HCT116 (cell line): ENCODE measurements around the gene LMAN2L. TPM values are rescaled to one million over a fixed set of nuclear protein-coding genes. Genes with fewer than 3 reads are reported as not detected.

ENCODE experiments used
- ATAC-seq: fragments of 200-7000 bp; cut with Tn5 transposase; 2 replicates; pipeline ENCODE4 v1.9.1; 2020; ENCODE audit warnings: mild to moderate bottlenecking, moderate library complexity
- BruUV-seq: library from RNA; stranded (reverse); fragments of 400-500 nt; replicated peaks from 2 replicates; lab custom pipeline; 2021; lab: Mats Ljungman, UMichigan
- CTCF ChIA-PET: fragments of 300-600 bp; sonication (Branson Sonifier 250); formaldehyde crosslinking; loops from one replicate; lab custom pipeline; 2021; ENCODE audit warnings: antibody characterized with exemption; lab: Charles Lee
- POLR2A ChIA-PET: fragments of 300-600, 350-600 bp; sonication (Branson Sonifier 250); formaldehyde crosslinking; loops from one replicate; lab custom pipeline; 2021; ENCODE audit warnings: antibody characterized with exemption; lab: Charles Lee
- RAD21 ChIA-PET, 2 experiments: fragments of 300-600 bp; sonication (Branson Sonifier 250); formaldehyde crosslinking; loops; one replicate each; lab custom pipeline; 2023; ENCODE audit warnings: low total read pairs in 2 of 2; ENCODE audit not compliant: uncharacterized antibody in 2 of 2, unreplicated experiment in 2 of 2, low non-redundant PET in 1 of 2; lab: Charles Lee
- DNase-seq: peaks from one replicate; pipeline ENCODE4 v3.0.0-alpha.2; 2010; ENCODE audit warnings: low read depth, low spot score
- H2AFZ ChIP-seq: fragments of 200-600 bp; shearing (Covaris generic), sonication (generic); 2 replicates; pipeline ENCODE4 v1.6.1; 2017; ENCODE audit warnings: low read depth, mixed run types, mixed read lengths, antibody characterized with exemption, low read length; ENCODE audit not compliant: poor library complexity, severe bottlenecking
- H3K27ac ChIP-seq: 2 replicates; pipeline ENCODE4 v1.5.1; 2012; ENCODE audit warnings: low read depth, low read length
- H3K27me3 ChIP-seq: fragments of 200-600 bp; sonication (generic); 2 replicates; pipeline ENCODE4 v1.6.1; 2016; ENCODE audit warnings: mixed run types, low read length, mixed read lengths; ENCODE audit not compliant: insufficient read depth
- H3K36me3 ChIP-seq, 2 experiments: fragments of 200-500 bp in 1 of 2; fragments of 200-600 bp in 1 of 2; sonication (Bioruptor generic) in 1 of 2; sonication (generic) in 1 of 2; 2 replicates each; pipeline versions ENCODE4 v1.5.1 to v1.6.1; 2014 to 2016; ENCODE audit warnings: low read length in 2 of 2, inconsistent platforms in 1 of 2, mixed read lengths in 1 of 2, mixed run types in 1 of 2; ENCODE audit not compliant: insufficient read depth in 2 of 2, control insufficient read depth in 1 of 2
- H3K4me1 ChIP-seq, 2 experiments: fragments of 200-600 bp in 1 of 2; sonication (generic) in 1 of 2; 2 replicates each; pipeline versions ENCODE4 v1.5.1 to v1.6.1; 2012 to 2017; ENCODE audit warnings: low read length in 2 of 2, inconsistent platforms in 1 of 2, mild to moderate bottlenecking in 1 of 2, mixed read lengths in 1 of 2, mixed run types in 1 of 2, moderate library complexity in 1 of 2; ENCODE audit not compliant: insufficient read depth in 2 of 2, control insufficient read depth in 1 of 2
- H3K4me2 ChIP-seq: fragments of 200-600 bp; sonication (generic); 2 replicates; pipeline ENCODE4 v1.6.1; 2017; ENCODE audit warnings: mixed run types, low read length, mixed read lengths
- H3K4me3 ChIP-seq, 2 experiments: fragments of 200-600 bp in 1 of 2; sonication (generic) in 1 of 2; replicated peaks in 1 of 2; 2 replicates each; pipeline ENCODE4 v1.5.1; 2011 to 2016; ENCODE audit warnings: low read length in 2 of 2, control low read depth in 1 of 2, low read depth in 1 of 2, mild to moderate bottlenecking in 1 of 2, mixed read lengths in 1 of 2, mixed run types in 1 of 2
- H3K79me2 ChIP-seq: fragments of 200-600 bp; sonication (generic); 2 replicates; pipeline ENCODE4 v1.6.1; 2017; ENCODE audit warnings: mild to moderate bottlenecking, mixed run types, low read length, moderate library complexity, mixed read lengths; ENCODE audit not compliant: insufficient read depth
- H3K9ac ChIP-seq: fragments of 200-600 bp; sonication (generic); 2 replicates; pipeline ENCODE4 v1.6.1; 2016; ENCODE audit warnings: low read length, mixed read lengths
- H3K9me2 ChIP-seq: fragments of 200-600 bp; sonication (generic), shearing (Covaris generic); 2 replicates; pipeline ENCODE4 v1.6.1; 2017; ENCODE audit warnings: mixed run types, mild to moderate bottlenecking, moderate library complexity; ENCODE audit not compliant: insufficient read depth
- H3K9me3 ChIP-seq, 2 experiments: fragments of 200-500 bp in 1 of 2; fragments of 200-600 bp in 1 of 2; sonication (Bioruptor generic) in 1 of 2; sonication (generic) in 1 of 2; 2 replicates each; pipeline ENCODE4 v1.6.1; 2014 to 2017; ENCODE audit warnings: low read length in 2 of 2, mixed read lengths in 2 of 2, inconsistent platforms in 1 of 2, low read depth in 1 of 2, mild to moderate bottlenecking in 1 of 2, mixed run types in 1 of 2, moderate library complexity in 1 of 2; ENCODE audit not compliant: control insufficient read depth in 1 of 2, insufficient read depth in 1 of 2
- H4K20me1 ChIP-seq: fragments of 200-600 bp; sonication (generic), shearing (Covaris generic); 2 replicates; pipeline ENCODE4 v1.6.1; 2017; ENCODE audit warnings: mixed run types, mild to moderate bottlenecking, moderate library complexity; ENCODE audit not compliant: insufficient read depth
- CEBPB ChIP-seq: IDR thresholded peaks from 2 replicates; pipeline ENCODE4 v1.6.1; 2012; ENCODE audit warnings: low read depth
- ELF1 ChIP-seq: IDR thresholded peaks from 2 replicates; pipeline ENCODE4 v1.6.1; 2012; ENCODE audit warnings: low read depth, borderline replicate concordance
- EZH2phosphoT487 ChIP-seq: fragments of 200-600 bp; IDR thresholded peaks from 2 replicates; pipeline ENCODE4 v1.6.1; 2018; ENCODE audit warnings: antibody characterized with exemption, borderline replicate concordance
- JUND ChIP-seq: IDR thresholded peaks from 2 replicates; pipeline ENCODE4 v1.6.1; 2012
- POLR2A ChIP-seq: IDR thresholded peaks from 2 replicates; pipeline ENCODE4 v1.7.0; 2011; ENCODE audit warnings: borderline replicate concordance; ENCODE audit not compliant: insufficient read depth, insufficient read length; ENCODE audit errors: extremely low read depth
- RAD21 ChIP-seq: IDR thresholded peaks from 2 replicates; pipeline ENCODE4 v1.6.1; 2012; ENCODE audit warnings: low read depth, mild to moderate bottlenecking
- SIN3A ChIP-seq: IDR thresholded peaks from 2 replicates; pipeline ENCODE4 v1.6.1; 2012; ENCODE audit warnings: low read depth
- TCF7L2 ChIP-seq: IDR thresholded peaks from 2 replicates; pipeline ENCODE4 v1.7.0; 2011; ENCODE audit warnings: borderline replicate concordance, inconsistent platforms; ENCODE audit not compliant: insufficient read depth, insufficient read length; ENCODE audit errors: extremely low read depth
- YY1 ChIP-seq: IDR thresholded peaks from 2 replicates; pipeline ENCODE4 v1.6.1; 2011; ENCODE audit warnings: low read length, low read depth, moderate library complexity, mild to moderate bottlenecking; ENCODE audit not compliant: insufficient replicate concordance; ENCODE audit errors: extremely low read depth
- ZFX ChIP-seq: fragments of 450-650 bp; IDR thresholded peaks from 2 replicates; pipeline ENCODE4 v1.6.1; 2017
- ZNF274 ChIP-seq: fragments of 200-500 bp; sonication (Bioruptor generic); IDR thresholded peaks from 2 replicates; pipeline ENCODE4 v1.6.1; 2014; ENCODE audit warnings: mild to moderate bottlenecking, low read depth, low read length, inconsistent platforms
- intact Hi-C: fragments of 100-400 bp; cut with micrococcal nuclease; formaldehyde crosslinking; loops from 2 replicates; pipeline ENCODE4 v1.10.0; 2022
- total RNA-seq: library from RNA; stranded (reverse); gene quantifications from one replicate; pipeline ENCODE4 v1.2.1, GENCODE V29; 2021; ENCODE audit not compliant: unreplicated experiment
- TF ChIP-seq, protein P1 (sequence below): IDR thresholded peaks from 2 replicates; pipeline ENCODE4 v1.6.1; 2012; ENCODE audit warnings: low read depth
- TF ChIP-seq, protein P2 (sequence below): IDR thresholded peaks from 2 replicates; pipeline ENCODE4 v1.6.1; 2012
- TF ChIP-seq, protein P3 (sequence below), 3 experiments: fragments of 200-600 bp in 1 of 3; sonication (generic) in 1 of 3; IDR thresholded peaks in 2 of 3; conservative IDR thresholded peaks in 1 of 3; 2 replicates each; pipeline ENCODE4 v1.5.1; 2012 to 2017; ENCODE audit warnings: low read depth in 2 of 3, low read length in 2 of 3, antibody characterized with exemption in 1 of 3, borderline replicate concordance in 1 of 3, control low read depth in 1 of 3, mild to moderate bottlenecking in 1 of 3, mixed read lengths in 1 of 3, mixed run types in 1 of 3, moderate library complexity in 1 of 3; ENCODE audit not compliant: insufficient read depth in 1 of 3
- TF ChIP-seq, protein P4 (sequence below): IDR thresholded peaks from 2 replicates; pipeline ENCODE4 v1.6.1; 2011; ENCODE audit warnings: mild to moderate bottlenecking, low read length, moderate library complexity; ENCODE audit not compliant: insufficient replicate concordance; ENCODE audit errors: extremely low read depth

The LMAN2L gene
- total RNA-seq, 1 experiment from 2014 or later: 15.2 TPM

DNA sequence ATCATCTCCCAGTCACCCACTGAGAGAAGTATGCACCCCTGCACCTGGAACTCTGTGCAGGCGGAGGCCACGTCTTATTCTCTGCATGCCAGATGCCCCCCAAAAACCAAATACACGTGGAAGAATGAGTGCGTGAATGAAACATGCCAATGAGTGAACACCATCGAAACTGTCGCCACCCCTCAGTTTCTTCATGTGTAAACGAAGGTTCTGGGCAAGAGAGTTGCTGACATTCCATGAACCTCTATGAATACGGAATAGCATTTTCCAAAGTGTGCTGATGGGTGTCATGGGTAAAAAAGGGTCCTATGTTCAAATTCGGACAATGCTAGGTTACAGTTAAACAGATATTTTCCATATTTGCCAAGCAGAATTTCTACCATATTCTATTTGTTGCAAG is 77.5 kb downstream of the LMAN2L start:
- Histone ChIP-seq H3K9me3 (0 out of 4 replicates have a peak, but pooled peaks cover 0 to 4% of the 10 kb centered on the region in 2 experiments), H3K4me1 (peaks cover 11 to 12% of the 10 kb centered on the region in 2 experiments), H4K20me1 (no peaks in the 10 kb centered on the region), H3K4me2 (no peak overlapping the region), H3K79me2 (no peaks in the 10 kb centered on the region), H2AFZ (no peak overlapping the region), H3K9ac (no peak overlapping the region), H3K36me3 (no peaks in the 10 kb centered on the region), H3K27ac (no peak overlapping the region), H3K9me2 (no peaks in the 10 kb centered on the region), H3K27me3 (no peaks in the 10 kb centered on the region), H3K4me3 (no peak overlapping the region)
- ATAC-seq (no peak), DNase-seq (no peak)
- BruUV-seq: no TSS peak
- ChIA-PET POLR2A (no interaction called here), CTCF (no interaction called here), RAD21 (no interaction called here)
- intact Hi-C loops: no loop called here
- TF ChIP-seq ZNF274: no peak
- no peak for TF ChIP-seq CEBPB
- TF ChIP-seq, protein P1, sequence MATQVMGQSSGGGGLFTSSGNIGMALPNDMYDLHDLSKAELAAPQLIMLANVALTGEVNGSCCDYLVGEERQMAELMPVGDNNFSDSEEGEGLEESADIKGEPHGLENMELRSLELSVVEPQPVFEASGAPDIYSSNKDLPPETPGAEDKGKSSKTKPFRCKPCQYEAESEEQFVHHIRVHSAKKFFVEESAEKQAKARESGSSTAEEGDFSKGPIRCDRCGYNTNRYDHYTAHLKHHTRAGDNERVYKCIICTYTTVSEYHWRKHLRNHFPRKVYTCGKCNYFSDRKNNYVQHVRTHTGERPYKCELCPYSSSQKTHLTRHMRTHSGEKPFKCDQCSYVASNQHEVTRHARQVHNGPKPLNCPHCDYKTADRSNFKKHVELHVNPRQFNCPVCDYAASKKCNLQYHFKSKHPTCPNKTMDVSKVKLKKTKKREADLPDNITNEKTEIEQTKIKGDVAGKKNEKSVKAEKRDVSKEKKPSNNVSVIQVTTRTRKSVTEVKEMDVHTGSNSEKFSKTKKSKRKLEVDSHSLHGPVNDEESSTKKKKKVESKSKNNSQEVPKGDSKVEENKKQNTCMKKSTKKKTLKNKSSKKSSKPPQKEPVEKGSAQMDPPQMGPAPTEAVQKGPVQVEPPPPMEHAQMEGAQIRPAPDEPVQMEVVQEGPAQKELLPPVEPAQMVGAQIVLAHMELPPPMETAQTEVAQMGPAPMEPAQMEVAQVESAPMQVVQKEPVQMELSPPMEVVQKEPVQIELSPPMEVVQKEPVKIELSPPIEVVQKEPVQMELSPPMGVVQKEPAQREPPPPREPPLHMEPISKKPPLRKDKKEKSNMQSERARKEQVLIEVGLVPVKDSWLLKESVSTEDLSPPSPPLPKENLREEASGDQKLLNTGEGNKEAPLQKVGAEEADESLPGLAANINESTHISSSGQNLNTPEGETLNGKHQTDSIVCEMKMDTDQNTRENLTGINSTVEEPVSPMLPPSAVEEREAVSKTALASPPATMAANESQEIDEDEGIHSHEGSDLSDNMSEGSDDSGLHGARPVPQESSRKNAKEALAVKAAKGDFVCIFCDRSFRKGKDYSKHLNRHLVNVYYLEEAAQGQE: no peak
- no peak for TF ChIP-seq YY1
- TF ChIP-seq EZH2phosphoT487: no peak
- no peak for TF ChIP-seq ELF1
- TF ChIP-seq SIN3A: no peak
- no peak for TF ChIP-seq TCF7L2
- TF ChIP-seq, protein P2, sequence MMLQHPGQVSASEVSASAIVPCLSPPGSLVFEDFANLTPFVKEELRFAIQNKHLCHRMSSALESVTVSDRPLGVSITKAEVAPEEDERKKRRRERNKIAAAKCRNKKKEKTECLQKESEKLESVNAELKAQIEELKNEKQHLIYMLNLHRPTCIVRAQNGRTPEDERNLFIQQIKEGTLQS: no peak
- TF ChIP-seq JUND: no peak
- no peak for TF ChIP-seq POLR2A
- TF ChIP-seq, protein P3, sequence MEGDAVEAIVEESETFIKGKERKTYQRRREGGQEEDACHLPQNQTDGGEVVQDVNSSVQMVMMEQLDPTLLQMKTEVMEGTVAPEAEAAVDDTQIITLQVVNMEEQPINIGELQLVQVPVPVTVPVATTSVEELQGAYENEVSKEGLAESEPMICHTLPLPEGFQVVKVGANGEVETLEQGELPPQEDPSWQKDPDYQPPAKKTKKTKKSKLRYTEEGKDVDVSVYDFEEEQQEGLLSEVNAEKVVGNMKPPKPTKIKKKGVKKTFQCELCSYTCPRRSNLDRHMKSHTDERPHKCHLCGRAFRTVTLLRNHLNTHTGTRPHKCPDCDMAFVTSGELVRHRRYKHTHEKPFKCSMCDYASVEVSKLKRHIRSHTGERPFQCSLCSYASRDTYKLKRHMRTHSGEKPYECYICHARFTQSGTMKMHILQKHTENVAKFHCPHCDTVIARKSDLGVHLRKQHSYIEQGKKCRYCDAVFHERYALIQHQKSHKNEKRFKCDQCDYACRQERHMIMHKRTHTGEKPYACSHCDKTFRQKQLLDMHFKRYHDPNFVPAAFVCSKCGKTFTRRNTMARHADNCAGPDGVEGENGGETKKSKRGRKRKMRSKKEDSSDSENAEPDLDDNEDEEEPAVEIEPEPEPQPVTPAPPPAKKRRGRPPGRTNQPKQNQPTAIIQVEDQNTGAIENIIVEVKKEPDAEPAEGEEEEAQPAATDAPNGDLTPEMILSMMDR (IDR thresholded peaks at IDR 0.05 in 2 of 3, conservative IDR thresholded peaks at IDR 0.05 in 1 of 3; ENCODE audit: borderline replicate concordance in 1 of 3, insufficient read depth in 1 of 3, low read depth in 2 of 3, low read length in 2 of 3): no peak
- no peak for TF ChIP-seq RAD21
- TF ChIP-seq ZFX: no peak
- TF ChIP-seq, protein P4, sequence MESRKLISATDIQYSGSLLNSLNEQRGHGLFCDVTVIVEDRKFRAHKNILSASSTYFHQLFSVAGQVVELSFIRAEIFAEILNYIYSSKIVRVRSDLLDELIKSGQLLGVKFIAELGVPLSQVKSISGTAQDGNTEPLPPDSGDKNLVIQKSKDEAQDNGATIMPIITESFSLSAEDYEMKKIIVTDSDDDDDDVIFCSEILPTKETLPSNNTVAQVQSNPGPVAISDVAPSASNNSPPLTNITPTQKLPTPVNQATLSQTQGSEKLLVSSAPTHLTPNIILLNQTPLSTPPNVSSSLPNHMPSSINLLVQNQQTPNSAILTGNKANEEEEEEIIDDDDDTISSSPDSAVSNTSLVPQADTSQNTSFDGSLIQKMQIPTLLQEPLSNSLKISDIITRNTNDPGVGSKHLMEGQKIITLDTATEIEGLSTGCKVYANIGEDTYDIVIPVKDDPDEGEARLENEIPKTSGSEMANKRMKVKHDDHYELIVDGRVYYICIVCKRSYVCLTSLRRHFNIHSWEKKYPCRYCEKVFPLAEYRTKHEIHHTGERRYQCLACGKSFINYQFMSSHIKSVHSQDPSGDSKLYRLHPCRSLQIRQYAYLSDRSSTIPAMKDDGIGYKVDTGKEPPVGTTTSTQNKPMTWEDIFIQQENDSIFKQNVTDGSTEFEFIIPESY: no peak
